HG02885 (cell line): Measurements from ENCODE around the gene PADI3.
"Not testable (repeated sequence)": the region's sequence is repeated elsewhere in the genome, so short reads cannot be mapped to it uniquely, and the experiment has no call there.

Source experiments
- ATAC-seq: cut with Tn5 transposase; IDR thresholded peaks from one replicate; pipeline ENCODE4 v1.9.1; 2021; ENCODE audit warnings: mild to moderate bottlenecking; ENCODE audit not compliant: unreplicated experiment, poor library complexity

PADI3 gene

GRCh38 chr1:17319561-17320350 is 70.9 kb downstream of the PADI3 start:
- no peak for ATAC-seq

DNA sequence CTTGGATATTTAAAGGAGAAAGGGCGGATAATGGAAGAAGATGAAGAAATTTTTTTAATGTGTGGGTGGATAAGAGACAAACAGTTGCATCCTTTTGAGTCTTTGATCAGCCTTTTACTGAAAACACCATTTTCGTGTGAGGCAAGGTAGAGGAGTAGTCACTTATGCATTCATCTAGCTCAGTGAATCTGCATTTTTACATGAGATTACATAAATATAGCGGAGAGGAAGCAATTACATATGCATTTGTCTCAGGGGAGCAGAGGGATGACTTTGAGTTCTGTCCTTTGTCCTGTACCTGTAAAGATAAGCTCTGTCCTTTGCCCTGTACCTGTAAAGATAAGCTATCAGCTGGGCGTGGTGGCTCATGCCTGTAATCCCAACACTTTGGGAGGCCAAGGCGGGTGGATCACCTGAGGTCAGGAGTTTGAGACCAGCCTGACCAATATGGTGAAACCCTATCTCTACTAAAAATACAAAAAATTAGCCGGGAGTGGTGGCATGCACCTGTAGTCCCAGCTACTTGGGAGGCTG is 73.0 kb downstream of the PADI3 start:
- ATAC-seq = not testable (repeated sequence)

DNA sequence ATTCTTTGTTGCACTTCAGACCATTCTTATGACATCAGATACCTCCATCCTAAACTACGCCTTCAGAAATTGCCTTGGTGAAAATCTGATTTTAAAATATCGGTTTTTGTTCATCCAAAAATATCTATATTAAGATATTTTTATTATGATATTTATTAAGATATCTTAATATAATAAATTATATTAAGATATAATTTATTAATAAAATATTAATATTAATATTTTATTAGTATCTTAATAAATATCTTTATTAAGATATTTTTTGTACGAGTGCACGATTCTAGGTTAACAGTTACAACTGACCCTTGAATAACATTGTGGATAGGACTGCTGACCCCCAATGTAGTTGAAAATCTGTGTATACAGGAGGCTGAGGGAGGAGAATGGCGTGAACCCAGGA is 80.0 kb downstream of the PADI3 start:
- no peak for ATAC-seq

- no peak for ATAC-seq
Observed at GRCh38 chr1:17329610-17330009, 80.7 kb downstream of the PADI3 start.

DNA sequence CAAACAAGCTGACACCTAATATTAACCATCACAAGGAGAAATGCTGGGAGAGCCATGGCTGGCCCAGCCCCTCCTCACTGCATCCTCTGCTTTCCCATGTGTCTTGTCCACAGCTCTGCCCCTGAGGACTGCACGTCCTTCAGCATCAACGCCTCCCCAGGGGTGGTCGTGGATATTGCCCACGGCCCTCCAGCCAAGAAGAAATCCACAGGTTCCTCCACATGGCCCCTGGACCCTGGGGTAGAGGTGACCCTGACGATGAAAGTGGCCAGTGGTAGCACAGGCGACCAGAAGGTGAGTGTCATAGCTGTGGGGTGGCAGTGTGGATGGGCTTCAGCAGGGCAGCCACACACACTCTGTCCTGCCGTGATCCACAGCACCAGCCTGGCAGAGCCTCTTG is 82.0 kb downstream of the PADI3 start:
- no peak for ATAC-seq

- ATAC-seq = no peak
Observed at GRCh38 chr1:17333081-17333480, 84.2 kb downstream of the PADI3 start.
